HCEC 1CT (cell line): Measurements from ENCODE around the gene ZDHHC22.

Experiments
- DNase-seq: peaks from one replicate; pipeline ENCODE4 v3.0.0-alpha.2; 2017

Gene ZDHHC22

DNA sequence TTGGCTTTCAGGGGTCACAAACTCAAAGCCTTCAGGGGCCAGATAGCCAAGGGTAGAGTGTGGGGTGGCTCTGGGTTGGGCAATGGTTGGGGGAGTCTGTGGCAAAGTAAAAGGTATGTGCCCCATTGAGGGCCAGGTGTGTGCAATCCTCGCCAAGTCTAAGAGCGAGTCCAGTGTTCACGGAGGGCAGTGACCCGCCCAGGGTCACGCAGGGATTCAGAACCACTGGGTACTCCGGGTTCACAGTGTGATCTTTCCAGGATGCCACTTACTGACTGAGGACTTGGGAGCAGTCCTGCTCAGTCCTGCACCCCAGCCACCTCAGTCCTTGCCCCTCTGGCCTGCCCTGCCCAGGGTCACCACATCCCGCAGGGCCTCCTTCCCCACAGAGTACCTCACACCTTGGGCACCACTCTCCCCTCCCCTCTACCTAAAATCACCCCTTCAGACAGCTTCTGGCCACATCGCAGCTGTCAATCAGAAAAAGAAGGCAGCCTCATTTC lies 15.7 kb downstream of the ZDHHC22 start:
- DNase-seq: no peak

- no peak for DNase-seq
Measured at GRCh38 chr14:77125281-77125801, 16.2 kb downstream of the ZDHHC22 start.

DNA sequence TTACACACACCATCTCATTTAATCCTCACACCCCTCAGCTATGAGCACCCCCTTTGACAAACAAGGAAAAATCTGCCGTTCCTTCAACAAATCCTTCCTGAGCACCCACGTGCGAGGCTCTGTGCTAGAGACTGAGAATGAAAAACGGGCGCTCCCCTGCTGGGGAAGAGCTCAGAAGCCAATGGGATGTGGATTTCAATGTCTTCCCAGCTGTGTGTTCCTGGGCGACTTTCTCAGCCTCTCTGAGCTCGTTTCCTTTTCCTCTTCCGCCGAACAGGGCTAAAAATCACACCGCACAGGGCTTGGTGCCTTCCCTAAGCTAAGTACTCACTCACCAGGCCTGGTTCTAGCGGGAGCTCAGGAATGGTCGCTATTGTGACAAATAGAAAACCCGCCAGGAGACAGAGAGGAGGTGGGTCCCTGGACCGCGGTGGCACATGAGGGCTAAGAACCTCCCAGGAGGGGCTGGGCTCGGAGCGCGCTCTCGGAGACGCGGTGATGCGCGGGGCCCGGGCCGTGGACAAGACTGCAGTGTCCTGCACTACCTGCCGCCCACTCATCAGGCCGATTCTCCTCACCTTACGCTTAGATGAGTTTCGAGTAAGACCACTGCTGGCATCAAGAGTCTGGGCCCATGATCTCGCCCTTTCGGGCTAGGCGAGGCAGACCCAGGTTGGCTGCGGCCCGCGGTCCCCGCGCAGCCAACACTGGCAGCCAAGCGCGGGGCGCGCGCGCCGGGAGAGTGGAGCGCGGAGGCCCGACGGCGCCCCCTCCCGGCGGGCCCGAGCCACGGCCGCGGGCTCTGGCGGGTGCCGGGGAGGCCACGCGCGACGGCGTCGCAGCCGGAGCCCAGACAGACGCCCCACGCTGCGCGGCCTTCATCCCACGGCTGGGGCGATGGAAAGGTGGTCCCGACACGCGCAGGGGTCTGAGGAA lies 17.0 kb downstream of the ZDHHC22 start:
- no peak for DNase-seq

DNA sequence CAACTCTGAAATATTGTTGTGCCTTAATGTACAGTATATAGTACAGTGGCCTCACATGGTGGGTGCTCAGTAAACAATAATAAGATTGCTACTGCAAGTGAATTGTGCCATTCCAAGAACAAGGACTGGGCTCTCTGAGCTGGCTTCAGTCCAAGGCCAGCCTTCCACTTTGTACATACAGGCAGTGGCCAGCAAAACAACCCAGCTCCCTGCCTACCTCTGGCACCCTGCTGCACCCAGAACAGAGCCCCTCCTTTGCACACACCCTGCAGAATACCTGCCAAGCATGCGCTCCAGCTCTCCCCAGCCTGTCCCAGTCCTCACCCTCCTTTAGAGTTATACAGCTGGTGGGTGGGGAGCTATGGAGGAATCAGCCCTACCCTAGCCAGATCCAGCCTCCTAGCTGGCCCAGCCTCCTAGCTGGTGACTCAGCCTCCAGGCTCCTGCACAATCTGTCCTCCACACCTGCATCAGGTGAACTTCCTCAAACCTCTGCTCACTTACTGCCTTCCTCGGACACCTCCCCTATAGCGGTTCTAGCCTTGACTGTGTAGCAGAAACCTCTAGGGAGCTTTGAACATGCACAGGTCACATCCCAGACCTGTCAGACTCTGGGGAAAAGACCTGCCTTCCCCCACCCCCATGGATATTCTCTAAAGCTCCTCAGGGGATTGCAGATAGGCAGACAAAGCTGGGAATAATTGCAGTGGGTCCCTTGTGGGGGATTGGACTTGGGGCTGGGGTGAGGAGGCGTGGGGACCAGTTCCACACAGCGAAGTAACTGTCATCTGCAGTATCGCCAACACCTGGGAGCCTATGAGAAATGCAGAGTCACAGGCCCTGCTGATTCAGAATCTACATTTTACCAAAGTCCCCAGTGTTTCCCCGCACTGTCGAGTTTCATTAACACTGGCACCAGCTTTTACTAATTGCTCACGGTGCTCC lies 17.9 kb downstream of the ZDHHC22 start:
- DNase-seq: no peak

DNA sequence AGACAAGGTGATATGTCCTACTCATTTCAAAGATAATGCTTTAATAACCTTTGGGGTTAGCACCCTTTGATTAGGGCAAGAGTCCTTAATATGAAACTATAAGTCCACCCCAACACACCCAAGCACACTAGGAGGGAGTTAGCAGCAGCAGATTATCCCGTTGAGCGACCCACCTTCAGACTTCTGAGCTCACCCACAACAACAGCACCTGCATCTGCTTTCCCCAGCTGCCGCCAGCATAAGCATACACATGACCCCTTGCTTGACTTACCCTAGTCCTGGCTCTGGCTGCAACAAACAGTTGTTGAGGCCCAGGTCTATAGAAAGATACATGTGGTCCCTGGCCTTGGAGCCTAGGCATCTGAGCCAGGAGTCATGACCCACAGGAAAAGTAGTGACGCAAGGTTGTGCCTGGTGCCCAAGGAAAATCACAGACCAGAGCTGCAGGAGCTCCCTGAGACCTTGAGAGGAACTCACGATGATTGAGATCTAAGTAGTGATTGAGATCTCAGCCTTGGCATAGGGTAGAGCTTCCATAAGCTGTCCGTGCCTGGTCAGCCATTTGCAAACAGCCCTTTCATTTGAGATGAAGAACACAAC lies 19.0 kb downstream of the ZDHHC22 start:
- no peak for DNase-seq

GRCh38 chr14:77120771-77121743 lies 20.5 kb downstream of the ZDHHC22 start:
- no peak for DNase-seq

DNA sequence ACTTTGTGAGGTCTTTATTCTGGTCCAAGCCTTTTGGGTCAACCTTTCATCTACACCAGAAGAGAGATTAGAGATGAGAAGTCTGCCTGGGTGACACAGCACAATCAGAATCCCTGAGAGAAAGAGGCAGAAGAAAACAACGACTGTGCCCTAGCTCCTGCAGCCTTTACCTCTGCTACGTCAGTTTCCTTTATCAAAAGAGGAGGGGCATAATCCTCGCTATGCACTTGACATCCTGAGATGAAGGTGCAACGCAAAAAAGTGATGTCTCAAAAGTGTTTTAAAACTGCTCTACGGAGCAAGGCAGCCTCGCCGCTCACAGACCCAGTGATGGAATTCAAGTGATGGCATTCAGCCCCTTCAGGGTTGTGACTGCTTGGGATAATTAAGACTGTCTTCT lies 21.7 kb downstream of the ZDHHC22 start:
- no peak for DNase-seq

- DNase-seq: no peak
Measured at GRCh38 chr14:77116172-77116817, 25.3 kb downstream of the ZDHHC22 start.

GRCh38 chr14:77114609-77115008 lies 27.0 kb downstream of the ZDHHC22 start:
- no peak for DNase-seq

GRCh38 chr14:77113644-77114043 lies 27.9 kb downstream of the ZDHHC22 start:
- DNase-seq: no peak

DNA sequence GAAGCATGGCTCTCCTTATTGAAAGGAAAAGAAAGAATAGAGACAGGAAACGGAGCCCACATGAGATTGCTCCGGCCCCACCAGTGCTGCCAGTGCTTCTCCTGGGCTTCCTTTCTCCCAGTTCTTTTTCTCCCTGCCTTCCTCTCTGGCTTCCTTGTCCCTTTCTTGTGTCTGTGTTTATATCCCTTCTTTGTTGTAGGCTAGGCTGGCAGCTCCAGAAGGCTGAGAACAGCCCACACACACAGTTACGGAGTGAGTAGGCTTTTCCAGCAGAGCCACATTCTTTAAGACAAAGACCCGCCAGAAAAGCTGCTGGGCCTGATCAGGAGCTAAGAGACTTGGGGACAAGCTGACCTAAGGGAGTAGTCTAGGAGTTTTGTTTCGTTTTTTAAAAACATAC lies 30.6 kb downstream of the ZDHHC22 start:
- DNase-seq: no peak

GRCh38 chr14:77110286-77110685 lies 31.3 kb downstream of the ZDHHC22 start:
- DNase-seq: no peak

DNA sequence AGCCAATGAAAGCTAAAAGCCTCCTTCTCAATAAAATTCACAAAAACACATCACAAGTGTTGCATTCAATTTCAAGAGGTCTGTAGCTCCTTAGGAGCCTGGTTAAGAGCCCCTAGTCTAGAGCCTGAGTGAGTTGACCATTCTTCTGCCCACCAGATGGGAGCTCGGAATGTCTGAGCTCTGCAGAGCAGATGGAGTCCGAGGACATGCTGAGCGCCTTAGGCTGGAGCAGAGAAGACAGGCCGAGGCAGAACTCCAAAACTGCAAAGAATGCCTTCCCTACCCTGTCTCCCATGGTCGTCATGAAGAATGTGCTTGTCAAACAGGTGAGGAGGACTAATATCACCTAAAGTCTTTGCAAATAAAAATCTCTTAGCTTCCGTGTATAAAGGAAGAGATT lies 31.9 kb downstream of the ZDHHC22 start:
- no peak for DNase-seq

DNA sequence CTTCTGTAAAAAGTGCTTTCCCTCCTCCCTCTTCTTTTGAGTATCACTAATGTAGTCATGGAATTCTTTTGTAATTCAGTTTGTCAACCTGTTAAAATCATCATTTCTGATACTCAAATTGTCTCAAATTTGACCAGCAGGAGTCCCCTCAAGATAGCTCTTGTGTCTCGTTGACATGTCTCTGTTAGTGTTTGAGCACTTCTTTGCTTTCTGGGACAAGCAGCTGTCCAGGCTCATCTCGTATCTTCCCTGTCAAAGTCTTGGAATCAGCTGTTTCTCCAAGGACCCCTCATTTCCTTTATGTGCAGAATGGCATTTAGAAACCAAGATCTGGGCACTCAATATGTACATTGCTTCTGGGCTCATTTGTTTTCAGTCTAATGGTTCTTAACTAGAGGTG lies 32.8 kb downstream of the ZDHHC22 start:
- DNase-seq: no peak

DNA sequence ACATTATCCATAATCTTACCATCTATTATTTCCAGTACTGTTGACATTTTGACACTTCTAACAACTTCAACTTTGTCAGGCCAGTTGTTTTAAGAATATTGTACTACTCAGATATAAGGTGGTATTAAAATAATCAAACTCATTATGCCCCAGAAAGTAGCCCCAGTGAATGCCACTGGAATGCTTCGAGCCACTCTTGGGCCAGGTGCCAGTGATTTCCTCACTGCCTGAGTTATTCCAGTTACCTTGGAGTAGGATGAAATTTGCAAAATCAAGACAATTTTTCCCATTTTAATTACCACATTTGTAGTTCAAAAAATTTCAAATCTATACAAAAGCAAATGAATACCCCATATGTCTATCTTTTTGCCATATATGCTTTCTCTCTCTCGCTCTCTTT lies 34.4 kb downstream of the ZDHHC22 start:
- no peak for DNase-seq

DNA sequence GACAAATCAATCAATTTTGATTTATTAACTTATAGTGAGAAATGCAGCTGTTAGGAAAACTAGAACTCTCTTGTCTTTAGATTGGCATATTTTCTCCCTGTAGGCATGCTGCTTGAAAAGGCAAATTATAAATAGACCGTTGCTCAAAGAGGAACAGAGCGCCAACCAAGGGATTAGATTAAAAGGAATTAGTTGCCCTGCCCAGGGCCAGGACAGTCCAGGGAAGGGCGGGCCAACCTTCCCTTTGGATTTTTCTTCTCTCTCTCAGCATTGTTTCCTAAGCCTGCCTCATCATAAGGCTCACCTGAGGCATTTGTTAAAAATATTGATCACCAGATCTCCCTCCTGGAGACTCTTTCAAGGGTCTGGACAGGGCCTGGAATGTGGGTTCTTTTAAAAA lies 34.9 kb downstream of the ZDHHC22 start:
- DNase-seq: no peak

DNA sequence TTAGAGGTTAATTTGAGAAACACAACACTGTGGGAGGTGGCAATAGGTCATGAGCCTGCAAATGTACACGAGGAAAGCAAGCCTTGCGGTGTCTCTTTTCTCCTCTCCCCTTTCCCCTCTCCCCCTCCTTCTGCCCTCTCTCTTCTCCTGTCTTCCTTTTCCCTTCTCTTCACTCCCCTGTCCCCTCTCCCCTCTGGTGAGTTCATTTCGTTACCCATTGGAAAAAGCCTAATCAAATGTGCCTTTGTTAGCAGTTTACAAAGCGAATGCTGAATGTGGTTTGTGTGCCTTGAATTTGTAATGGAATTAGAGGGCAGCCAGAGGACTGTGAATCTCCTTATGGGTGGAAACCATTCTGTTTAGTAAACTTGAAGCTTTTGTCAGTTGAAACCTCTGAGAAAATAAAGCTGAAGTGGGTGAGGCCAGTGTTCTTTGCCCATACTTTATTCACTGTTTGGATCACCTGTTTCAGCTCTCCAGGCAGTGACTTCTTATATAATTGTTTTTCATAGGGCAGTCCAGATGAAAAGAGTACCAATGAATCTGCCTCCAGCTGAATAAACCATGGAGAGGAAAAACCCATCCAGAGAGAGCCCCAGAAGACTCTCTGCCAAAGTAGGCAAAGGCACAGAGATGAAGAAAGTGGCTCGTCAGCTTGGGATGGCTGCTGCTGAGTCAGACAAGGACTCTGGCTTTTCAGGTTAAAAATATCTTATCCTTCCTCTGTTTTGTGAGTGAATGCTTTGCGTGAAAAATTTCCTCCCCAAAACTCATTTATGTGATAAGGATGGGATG lies 36.2 kb downstream of the ZDHHC22 start:
- DNase-seq: no peak

DNA sequence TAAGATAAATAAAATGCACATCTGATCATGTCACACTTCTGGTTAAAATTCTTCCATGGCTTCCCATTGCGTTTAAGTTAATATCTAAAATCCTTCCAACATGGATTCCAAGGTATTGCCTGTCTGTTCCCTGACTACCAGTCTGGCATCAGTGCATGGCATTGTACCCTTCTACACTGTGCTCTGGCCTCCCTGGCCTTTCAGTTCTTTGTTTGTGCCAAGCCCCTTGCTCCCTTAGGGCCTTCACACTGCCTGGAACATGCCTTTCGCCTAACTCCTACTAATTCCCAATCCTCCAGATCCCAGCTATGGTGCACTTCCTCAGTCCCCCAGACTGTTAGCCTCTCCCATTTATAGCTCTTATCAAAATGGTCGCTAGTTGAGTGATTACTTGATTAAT lies 37.2 kb downstream of the ZDHHC22 start:
- DNase-seq: no peak

DNA sequence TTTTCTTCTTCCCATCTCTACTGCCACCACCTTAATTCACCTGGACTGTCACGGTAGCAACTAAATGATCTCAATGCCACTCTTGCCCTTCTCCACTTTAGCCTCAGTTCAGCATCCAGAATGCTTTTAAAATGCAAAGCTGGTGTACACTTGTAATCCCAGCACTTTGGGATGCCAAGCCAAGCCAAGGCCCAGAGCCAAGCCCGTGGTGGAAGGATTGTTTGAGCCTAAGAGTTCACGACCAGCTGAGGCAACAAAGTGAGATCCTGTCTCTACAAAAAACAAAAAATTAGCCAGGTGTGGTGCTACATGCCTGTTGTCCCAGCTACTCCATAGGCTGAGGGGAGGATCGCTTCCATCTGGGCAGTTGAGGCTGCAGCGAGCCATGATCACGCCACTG lies 37.6 kb downstream of the ZDHHC22 start:
- DNase-seq: no peak

DNA sequence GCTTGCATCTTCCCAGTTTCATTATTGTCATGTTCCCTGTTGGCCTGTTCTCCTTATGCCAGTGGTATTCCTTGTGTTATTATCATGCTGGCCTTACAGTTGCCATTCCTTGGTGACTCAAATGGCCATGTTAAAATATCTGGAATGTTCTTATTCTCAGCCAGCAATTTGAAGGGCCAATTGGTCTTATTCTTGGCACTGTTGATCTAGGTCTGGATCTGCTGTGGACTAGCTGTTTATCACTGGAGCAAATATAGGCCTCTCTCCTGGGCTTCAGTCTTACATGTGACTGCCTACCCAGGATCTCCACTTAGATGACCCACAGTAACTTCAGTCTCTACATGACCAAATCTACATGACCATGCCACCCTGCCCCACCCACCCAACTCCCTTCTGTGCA lies 38.1 kb downstream of the ZDHHC22 start:
- no peak for DNase-seq
